22Rv1 (cell line): ENCODE data around the gene AP5B1.
A peak's percentile ranks its signal among the peaks of the same experiment; 100 is the strongest.

ENCODE experiments used
- H3K27ac ChIP-seq: fragments of 450-650 bp; 2 replicates; pipeline ENCODE4 v1.5.1; 2017
- CTCF ChIP-seq: fragments of 450-650 bp; IDR thresholded peaks from 2 replicates; pipeline ENCODE4 v1.5.1; 2017; ENCODE audit warnings: mild to moderate bottlenecking
- ZFX ChIP-seq: fragments of 450-650 bp; IDR thresholded peaks from 2 replicates; pipeline ENCODE4 v1.6.1; 2017; ENCODE audit warnings: antibody characterized with exemption, borderline replicate concordance

Gene AP5B1

GRCh38 chr11:65726660-65727059 lies 54.1 kb downstream of the AP5B1 start:
- TF ChIP-seq CTCF (peak; percentile 28; the same call in 1 of the 2 replicates), ZFX (no peak)
- no peak overlapping the region for H3K27ac ChIP-seq
